Suppressor macrophage (primary cell): ENCODE results near the gene GULP1.

ENCODE experiments used
- DNase-seq, 4 experiments: peaks; one replicate each; pipeline ENCODE4 v3.0.0-alpha.2; 2020 to 2022

Gene GULP1

DNA sequence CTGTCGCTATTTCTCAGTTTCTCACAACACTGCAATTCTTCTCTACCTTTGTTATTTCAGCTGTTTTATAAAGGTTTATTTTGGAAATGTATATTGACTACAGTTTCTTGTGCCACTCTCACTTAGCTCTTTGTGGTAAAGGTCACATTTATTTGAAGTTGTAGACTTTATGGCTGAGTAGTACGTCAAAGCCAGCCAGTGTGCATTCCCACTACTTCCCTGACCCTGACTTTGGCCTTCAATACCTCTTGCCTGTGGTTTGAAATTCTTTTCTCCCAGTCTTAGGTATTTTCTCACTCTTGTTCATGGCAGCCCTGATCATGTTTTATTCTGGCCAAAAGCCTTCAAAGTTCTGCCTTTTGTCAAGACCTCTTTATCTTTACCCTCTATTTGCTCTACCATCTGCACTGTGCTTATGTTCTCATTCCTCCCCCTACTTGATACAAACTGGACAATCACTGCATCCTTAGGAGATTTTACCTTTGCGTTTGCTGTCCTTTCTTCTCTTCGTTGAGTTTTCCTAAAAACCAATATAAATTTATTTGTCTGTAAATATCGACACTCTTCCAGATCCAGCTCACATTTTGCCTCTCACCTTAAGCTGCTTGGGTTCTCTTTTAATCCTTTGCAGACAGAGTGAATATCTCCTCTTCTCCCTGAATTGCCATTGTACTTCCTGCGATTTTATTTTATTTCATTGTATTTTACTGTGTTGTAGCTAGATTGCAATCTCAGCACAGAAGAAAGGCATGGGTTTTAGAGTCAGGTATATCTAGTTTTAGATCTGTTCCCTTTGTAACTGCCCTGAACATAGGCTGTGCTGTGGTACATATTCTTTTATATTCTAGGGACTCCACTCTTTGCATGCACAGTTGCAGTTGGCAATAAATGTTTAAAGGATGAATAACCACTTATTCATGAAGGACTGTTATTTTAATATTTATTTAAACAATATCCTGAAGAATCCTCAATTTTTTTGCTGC, 31.2 kb downstream of the GULP1 start:
- DNase-seq: no peak

DNA sequence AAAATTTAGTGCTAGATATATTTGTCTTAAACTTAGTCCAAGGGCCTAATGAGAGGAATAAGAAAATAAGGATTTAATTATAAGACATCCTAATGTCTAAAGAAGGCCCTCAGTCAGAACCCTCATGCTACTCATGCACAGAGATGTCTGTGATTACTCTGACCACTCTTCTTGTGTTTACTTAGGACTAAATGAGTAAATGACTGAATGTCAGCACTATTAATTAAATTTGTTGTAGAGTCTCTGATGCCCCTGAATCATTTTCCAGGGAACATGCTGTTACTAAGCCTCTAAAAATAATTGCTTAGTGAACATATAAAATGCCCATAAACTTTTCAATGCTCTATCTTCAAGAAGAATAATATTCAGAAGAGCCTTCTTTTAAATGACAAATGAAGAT, 32.4 kb downstream of the GULP1 start:
- DNase-seq: no peak

- no peak for DNase-seq
Observed at GRCh38 chr2:188326290-188326668, 34.6 kb downstream of the GULP1 start.

- DNase-seq: no peak
Observed at GRCh38 chr2:188326669-188327301, 35.1 kb downstream of the GULP1 start.

DNA sequence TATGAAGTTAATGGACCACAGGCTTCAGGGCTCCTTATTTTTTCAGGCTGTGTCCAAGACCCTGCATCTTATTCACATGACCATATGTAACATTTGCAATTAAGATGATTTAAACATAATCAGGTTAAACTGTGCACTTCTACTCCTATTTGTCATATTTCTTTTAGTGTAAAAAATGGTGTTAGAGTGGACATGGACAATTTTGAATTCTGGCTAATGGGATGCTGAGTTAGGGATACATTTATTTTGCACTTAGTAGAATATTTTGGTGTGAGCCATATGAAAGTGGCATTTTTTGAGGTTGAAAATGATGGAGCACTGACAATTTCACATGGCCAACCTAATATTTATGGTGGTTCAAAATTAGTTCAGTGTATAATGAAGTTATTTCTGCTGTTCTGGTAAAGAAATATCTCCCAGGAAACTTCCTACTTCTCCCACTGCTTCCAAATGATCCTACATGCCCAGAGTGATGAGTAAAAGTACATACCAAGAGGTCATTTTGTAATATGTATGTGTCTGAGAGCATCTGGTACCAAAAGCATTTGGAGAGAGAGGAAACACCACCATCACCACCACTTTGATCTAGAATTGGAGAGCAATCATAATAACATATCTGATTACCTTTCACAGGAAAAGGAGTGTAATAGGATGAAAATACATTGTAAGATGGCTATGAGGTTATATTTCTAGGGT, 36.0 kb downstream of the GULP1 start:
- no peak for DNase-seq

DNA sequence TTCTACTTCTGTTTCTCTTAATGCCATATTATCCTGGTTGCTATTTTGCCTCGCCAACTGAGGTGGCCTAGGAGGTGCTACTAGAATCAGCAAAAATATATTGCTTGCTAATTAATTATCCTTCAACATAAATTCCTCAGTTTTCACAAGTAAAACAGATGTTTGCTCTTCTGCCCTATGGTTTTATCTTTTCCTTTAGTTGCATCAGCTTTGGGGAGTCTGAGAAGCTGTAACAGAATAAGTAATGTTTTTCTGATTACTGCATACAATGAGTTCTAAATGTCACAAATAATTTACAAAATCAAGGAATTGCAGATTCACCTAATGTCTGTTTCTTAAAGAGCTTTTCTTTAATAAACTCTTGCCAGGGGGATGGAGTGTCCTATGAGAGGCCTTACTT, 36.7 kb downstream of the GULP1 start:
- no peak for DNase-seq

DNA sequence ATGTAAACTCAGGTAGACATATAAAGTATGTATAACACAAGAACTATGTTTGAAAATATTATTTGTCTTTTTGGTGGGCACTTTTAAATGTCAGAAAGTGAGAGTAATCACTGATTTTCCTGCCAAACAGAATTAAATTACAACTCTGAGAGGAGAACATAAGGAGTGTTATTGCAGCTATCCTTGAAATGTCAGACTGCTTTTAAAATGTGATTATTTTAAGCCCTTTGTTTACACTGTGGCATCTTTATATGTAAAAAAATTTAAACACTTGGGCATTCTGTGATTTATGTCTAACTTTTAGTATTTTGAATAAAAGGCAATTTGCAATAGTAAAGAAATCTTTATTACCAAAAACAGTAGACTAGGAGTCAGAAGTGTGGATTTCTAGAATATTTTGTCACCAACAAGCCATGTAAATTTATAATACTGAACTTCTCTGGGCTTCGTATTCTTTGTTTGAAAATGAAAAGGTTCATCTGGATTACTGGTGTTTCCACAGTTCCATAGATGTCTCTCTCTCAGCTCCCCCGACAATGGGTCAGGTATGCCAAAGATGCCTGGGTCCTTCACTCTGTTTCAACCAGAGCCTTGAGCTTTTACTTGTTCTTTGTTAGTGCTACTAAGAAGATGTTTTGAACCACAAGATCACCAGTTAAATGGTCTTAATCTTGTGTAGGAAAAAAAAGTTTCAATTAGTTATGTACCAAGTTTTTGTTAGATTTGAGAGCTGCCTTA, 38.8 kb downstream of the GULP1 start:
- DNase-seq: no peak

GRCh38 chr2:188332619-188333018, 40.9 kb downstream of the GULP1 start:
- no peak for DNase-seq

DNA sequence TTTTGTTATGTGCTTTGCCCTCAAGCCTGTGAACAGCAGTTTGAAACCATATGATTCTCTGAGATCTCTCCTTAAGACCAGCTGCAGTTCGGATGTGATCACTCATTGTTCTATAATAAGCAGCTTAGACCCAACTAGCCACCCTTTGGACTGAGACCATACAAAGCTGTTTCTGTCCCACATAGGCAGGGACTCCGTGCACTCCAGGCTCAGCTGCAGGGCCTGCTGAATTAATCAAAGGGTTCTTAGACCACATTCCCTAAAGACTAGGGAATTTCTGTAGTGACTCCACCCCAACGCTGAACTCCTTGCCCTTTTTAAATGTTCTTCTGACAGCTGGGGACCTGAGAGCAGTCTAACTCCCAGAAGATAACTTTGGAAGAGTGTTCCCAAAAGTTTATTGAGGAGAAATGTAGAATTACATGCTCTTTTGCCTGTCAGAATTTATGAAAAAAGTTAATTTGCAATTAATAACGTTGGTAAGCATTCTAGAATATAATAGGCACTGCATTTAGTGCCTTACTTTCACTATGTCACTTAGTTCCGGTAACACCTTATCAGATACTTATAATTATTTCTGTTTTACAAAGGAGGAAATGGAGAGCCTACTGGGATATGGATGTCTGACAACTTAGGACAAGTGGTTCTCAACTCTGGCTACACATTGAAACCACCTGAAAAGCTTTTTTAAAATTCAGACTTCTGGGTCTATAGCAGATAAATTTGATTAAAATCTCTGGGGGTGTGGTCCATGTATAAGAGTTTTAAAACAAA, 42.3 kb downstream of the GULP1 start:
- no peak for DNase-seq

DNA sequence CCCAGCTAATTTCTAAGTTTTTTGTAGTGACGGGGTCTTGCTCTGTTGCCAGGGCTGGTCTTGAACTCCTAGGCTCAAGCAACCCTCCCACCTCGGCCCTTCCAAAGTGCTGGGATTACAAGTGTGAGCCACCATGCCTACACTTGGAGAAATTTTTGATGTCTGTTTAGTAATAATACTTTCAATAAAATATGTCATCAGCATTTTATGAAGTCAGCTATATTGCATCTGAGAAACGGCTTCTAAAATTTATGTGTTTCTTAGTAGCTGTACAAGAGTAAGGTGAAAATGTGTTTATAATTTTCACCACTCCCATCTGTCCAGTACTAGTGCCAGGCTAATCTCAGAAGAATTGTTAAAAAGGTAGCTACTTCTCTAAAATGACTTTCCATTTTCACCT, 46.8 kb downstream of the GULP1 start:
- DNase-seq: no peak

DNA sequence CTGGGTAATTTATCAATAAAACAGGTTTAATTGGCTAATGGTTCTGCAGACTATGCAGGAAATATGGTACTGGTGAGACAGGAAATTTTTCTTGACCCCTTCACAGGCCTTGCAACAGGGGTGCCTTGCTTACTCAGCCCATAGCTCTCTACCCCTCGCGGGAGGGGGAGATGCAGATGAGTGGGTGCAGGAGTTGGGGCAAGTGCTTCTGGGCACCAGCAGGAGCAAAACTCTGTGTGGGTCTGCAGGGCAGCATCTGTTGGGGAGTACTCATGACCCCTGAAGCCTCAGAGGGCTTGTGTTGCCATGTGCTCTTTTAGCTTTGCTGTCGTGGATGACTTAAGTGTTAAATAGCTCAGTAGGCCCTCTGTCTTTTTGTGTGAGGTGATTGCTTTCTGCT, 48.6 kb downstream of the GULP1 start:
- DNase-seq: no peak

DNA sequence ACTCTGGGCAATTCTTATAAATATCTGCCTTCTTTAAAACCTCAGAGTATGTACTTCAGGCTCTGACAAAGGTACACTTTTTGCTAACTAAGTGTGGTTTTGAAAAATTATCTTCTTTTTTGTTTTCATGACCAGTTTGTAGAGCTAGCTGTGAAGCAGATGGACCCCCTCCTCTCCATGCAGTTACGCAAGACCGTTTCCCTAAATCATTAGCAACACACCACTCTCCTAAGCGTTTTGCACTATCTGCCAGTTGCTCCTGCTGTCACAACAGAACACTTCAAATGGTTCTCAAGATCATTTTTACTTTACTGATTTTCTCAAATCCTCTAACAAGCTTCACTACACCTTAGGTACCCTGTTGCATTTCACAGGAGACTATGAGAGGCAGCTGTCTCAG, 53.3 kb downstream of the GULP1 start:
- no peak for DNase-seq

DNA sequence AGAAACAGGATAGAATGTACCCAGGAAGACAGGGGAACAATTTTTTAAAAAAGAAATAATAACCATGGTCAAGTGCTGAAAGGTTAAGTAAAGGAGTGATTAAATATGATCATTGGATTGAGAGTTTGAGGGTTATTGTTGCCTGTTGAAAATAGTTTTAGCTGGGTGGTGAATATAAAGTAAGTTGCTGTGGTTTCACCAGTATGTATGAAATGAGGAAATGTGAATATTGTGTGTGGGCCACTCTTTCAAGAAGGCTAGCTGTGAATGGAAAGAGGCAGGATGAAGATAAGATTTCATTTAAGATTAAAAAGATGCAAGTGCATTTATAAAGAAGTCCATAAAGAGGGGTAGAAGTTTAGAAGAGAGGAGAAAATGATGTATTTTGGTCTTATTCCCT, 53.8 kb downstream of the GULP1 start:
- DNase-seq: no peak

- no peak for DNase-seq
Observed at GRCh38 chr2:188345831-188346458, 54.3 kb downstream of the GULP1 start.

GRCh38 chr2:188349019-188349418, 57.3 kb downstream of the GULP1 start:
- DNase-seq: no peak

DNA sequence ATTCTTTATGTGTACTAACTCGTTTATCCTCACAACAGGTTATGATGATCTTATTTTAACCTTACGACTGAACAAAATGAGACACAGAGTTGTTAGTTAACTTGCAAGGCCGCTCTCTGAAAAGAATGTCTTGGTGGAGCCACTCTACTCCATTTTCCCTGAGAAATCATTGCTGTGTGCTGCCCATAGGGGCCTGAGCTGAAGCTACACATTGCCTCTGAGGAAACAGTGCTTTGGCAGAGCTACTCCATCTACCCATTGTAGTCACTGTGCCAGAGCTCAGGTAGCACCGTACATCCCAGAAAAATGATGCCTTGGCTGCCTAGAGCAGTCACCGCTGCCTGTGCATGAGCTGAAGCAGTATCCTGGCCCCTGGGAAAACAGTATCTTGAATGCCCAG, 61.6 kb downstream of the GULP1 start:
- DNase-seq: no peak

DNA sequence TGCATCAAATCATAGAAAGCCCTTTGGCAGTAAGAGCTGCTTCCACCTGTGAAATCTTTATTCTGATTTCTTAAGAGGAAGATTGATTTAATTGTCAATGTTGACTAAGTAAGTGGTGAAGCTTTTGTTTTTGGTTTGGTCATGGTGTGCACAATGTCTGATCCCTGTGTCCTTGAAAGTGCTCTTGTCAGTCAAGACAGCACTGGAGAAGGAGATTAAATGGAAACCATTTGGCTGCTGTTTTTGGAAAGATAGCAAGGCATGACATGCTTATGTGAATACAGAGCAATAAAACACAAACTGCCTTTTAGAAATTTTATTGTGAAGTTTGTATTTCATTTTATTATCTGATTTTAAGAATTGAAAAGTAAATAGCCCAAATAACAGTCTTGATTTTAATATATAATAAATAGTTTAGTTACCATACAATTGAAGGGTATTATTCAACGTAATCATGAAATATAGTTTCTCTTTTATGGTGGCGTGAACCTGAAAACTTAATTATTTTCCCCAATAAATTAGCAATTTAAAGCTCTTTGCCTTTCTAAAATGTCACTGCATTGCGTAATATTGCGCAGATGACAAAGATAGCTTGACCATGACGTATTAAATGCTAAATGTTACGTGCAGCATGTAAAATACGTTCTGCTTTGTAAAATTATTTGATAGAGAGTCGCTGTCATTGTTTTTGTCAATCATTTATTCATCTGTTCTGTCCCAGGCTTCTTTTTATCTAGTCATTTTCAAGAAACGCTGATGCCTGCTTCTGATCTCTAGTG, 69.0 kb downstream of the GULP1 start:
- no peak for DNase-seq

DNA sequence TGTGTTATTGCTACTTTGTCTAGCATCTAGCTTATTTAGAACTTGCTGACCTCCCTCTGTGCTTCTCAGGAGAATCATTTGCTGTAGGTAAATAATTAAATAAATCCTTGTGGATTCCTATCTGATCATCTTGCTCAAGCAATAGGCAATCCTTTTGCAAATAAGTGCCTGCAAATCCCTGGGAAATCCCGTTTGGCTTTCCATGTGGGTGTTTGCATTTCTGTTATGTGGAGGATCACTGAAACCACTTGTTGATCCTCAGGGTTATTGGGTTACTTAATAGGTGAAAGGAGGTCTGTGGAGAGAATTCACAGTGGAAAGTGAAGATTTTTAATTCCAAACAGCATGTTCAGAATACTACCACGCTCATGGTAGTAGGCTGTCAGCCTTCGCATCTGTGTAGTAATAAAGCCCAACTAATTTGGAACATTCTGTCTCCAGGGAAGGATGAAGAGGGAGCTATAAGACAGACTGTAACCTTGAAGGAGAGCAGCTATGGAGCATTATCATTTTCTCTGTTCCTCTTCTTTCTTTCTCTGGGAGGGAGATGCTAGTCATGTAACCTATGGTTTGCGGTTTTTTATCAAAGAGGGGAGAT, 72.5 kb downstream of the GULP1 start:
- DNase-seq: no peak

GRCh38 chr2:188365058-188365641, 73.5 kb downstream of the GULP1 start:
- no peak for DNase-seq

DNA sequence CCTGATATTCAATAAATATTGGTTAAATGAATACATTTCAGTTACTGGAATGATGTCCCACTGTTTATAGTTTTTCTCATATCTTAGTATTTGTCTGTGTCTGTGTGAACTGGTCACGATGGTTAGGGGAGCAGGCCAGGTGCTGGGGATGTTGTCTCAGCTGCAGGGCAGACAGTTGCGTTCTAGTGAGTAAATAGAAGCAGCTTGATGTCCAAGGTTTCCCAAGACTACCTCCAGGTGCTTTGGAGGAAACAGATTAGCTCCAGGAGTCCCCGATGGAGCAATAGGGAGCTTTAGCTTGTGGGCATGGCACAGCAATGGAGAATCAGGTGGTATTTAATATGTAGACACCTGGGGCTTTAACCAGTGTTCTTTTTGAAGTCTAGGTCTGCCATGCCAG, 75.5 kb downstream of the GULP1 start:
- DNase-seq: no peak
